ENCODE results near the gene DPP9.
"Not testable (repeated sequence)": the region's sequence is repeated elsewhere in the genome, so short reads cannot be mapped to it uniquely, and the experiment has no call there.

DPP9 gene

GRCh38 chr19:4723595-4724514 lies at the start of gene DPP9:
Gene DPP9 (minus strand): TSS chr19:4723842. CDS start chr19:4719906, 3,936 bp downstream.
- DNase-seq, result peak; percentile 98

GRCh38 chr19:4773047-4773640 lies 49.5 kb upstream of the DPP9 start:
- no peak for DNase-seq

- DNase-seq, result no peak
These were observed 48.9 kb upstream of the DPP9 start for GRCh38 chr19:4772566-4772965.

- DNase-seq, result peak; percentile 65
These were observed 45.5 kb upstream of the DPP9 start for GRCh38 chr19:4768934-4769777.

GRCh38 chr19:4764393-4764660 lies 40.7 kb upstream of the DPP9 start:
- no peak for DNase-seq

GRCh38 chr19:4763021-4763420 lies 39.4 kb upstream of the DPP9 start:
- DNase-seq, result no peak

- no peak for DNase-seq
These were observed 36.6 kb upstream of the DPP9 start for GRCh38 chr19:4760285-4760650.

- peak; percentile 40 for DNase-seq
These were observed 36.0 kb upstream of the DPP9 start for GRCh38 chr19:4759388-4760284.

GRCh38 chr19:4758659-4759058 lies 35.0 kb upstream of the DPP9 start:
- no peak for DNase-seq

GRCh38 chr19:4758082-4758481 lies 34.4 kb upstream of the DPP9 start:
- DNase-seq, result no peak

GRCh38 chr19:4755459-4755858 lies 31.8 kb upstream of the DPP9 start:
- DNase-seq, result no peak

GRCh38 chr19:4754248-4754647 lies 30.6 kb upstream of the DPP9 start:
- DNase-seq, result no peak

- DNase-seq, result no peak
These were observed 26.4 kb upstream of the DPP9 start for GRCh38 chr19:4749870-4750590.

GRCh38 chr19:4748589-4748988 lies 24.9 kb upstream of the DPP9 start:
- DNase-seq, result no peak

- no peak for DNase-seq
These were observed 24.5 kb upstream of the DPP9 start for GRCh38 chr19:4748185-4748584.

GRCh38 chr19:4745986-4746385 lies 22.3 kb upstream of the DPP9 start:
- DNase-seq, result no peak

- DNase-seq, result not testable (repeated sequence)
These were observed 21.5 kb upstream of the DPP9 start for GRCh38 chr19:4745175-4745574.

GRCh38 chr19:4744451-4745174 lies 21.0 kb upstream of the DPP9 start:
- peak; percentile 4 for DNase-seq

- no peak for DNase-seq
These were observed 19.3 kb upstream of the DPP9 start for GRCh38 chr19:4742723-4743646.

GRCh38 chr19:4740092-4740491 lies 16.4 kb upstream of the DPP9 start:
- DNase-seq, result no peak
